KOPT-K1 (cell line): ENCODE measurements around the gene KCNQ1.

Experiments
- H3K27ac ChIP-seq: fragments of 200-600 bp; sonication (generic); 2 replicates; pipeline ENCODE4 v1.5.1; 2016; ENCODE audit warnings: antibody characterized with exemption, mild to moderate bottlenecking, low read depth, low read length; ENCODE audit not compliant: poor library complexity, severe bottlenecking
- H3K36me3 ChIP-seq: fragments of 200-600 bp; sonication (generic); 2 replicates; pipeline ENCODE4 v1.5.1; 2017; ENCODE audit warnings: antibody characterized with exemption, mild to moderate bottlenecking, low read length, moderate library complexity; ENCODE audit not compliant: insufficient read depth
- H3K9me3 ChIP-seq: fragments of 200-600 bp; sonication (generic); 2 replicates; pipeline ENCODE4 v1.5.1; 2017; ENCODE audit warnings: antibody characterized with exemption, low read length, mild to moderate bottlenecking; ENCODE audit not compliant: insufficient read depth, poor library complexity, severe bottlenecking

Gene KCNQ1

DNA sequence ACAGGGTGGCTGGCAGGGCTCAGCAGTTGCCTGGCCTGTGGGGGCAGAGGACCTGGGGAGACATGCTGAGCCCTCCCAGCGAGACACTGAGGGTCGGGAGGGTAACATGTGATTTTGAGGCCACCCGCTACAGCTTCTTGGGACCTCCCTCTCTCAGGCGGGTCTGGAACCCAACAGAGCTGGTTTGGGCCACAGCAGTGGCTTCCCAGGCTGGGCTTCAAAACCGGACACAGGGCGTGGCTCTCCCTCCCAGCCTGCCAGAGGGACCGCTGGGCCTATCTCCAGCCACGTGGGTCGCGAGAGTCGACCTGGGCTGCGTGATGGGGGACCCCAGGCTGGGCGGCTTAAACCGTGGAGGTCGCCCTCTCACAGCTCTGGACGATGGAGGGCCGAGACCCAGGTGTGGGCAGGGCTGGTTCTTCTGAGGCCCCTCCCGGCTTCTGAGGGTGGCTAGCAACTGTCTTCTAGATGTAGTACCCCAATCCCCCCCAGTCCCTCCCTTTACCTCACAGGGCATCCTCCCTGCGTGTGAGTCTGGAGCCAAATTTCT lies 91.7 kb downstream of the KCNQ1 start:
- Histone ChIP-seq H3K9me3 (no peaks in the 10 kb centered on the region), H3K36me3 (no peaks in the 10 kb centered on the region), H3K27ac (no peak overlapping the region)

DNA sequence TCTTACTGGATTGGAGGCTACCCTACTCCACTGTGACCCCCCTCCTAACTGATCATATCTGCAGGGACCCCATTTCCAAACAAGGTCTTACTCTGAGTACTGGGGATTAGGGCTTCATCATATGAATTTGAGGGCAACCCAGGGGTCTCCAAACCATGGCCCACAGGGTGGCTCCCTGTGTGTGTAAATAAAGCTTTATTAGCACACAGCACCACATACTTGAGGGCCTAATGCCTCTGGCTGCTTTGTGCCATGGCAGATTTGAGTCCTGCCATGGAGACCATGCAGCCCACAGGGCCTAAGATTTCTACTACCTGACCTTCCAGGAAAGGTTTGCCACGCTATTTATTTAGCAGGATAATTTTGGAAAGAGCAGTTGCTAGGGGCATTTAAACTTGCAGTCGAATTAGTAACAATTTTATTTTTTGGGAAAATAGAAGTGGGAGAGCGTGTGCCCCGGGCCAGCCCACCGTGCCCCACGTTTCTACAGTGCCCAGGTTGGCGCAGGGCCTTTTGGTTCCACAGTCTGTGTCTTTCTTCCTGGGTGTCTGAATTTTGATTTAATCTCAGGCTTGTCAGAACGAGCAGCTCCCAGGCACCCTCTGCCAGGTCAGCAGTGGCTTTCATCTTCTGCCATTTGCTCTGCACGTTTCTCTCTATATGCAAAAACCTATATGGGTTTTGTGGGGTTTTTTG lies 92.3 kb downstream of the KCNQ1 start:
- Histone ChIP-seq H3K36me3 (no peaks in the 10 kb centered on the region), H3K27ac (no peak overlapping the region), H3K9me3 (no peaks in the 10 kb centered on the region)

DNA sequence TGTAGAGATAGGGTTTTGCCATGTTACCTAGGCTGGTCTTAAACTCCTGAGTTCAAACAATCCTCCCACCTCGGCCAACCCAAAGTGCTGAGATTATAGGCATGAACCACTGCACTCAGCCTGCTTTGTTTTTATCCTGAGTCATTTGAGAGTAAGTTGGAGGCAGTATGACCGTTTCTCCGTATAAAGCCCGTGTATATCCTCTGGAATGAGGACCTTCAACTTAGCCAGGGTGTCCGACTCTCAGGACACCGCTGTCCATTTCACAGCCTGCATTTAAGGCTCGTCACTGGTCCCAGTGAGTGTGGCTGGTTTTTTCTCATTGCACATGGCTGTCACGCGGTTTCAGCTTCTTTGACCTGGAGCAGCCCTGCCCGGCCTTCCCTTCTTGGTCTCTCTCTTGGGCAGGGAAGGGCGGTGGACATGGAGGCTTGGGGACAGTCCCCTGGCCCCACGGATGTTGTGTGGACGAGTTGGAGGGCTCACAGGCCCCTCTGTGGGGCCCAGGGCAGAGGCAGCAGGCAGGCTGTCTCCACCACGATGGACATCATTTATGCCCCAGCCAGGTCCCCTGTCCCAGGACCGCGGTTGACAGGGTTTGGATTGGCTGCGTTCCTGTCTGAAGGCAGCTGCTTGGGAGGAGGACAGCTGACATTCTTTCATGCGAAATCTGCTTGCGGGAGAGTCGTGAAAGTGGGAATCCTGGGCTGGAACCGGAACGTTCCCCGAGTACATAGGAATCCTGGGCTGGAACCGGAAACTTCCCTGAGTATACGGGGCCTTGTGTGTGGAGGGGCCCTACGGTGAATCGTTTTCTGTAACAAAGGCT lies 93.3 kb downstream of the KCNQ1 start:
- H3K27ac ChIP-seq, result no peak overlapping the region
- no peaks in the 10 kb centered on the region for H3K36me3 ChIP-seq
- H3K9me3 ChIP-seq, result no peaks in the 10 kb centered on the region

DNA sequence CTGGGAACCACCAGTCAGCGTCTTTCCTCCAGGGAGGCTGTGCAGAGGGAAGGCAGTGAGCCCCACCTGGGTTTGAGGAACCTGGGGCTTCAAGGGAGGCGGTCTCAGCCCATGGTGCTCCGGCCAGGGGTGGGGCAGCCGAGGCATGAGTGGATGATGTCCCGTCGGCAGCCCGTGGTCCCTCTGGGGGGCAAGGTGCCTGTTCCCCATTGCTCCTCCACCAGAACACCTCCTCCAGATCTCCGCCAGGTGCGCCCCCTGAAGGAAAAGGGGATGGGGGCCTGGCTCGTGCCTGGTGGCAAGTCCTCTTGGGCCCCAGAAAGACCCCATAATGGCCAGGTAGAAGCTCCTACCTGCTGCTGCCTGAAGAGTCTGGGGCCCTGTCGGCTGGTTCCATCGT lies 94.1 kb downstream of the KCNQ1 start:
- Histone ChIP-seq H3K27ac (no peak overlapping the region), H3K36me3 (no peaks in the 10 kb centered on the region), H3K9me3 (no peaks in the 10 kb centered on the region)

DNA sequence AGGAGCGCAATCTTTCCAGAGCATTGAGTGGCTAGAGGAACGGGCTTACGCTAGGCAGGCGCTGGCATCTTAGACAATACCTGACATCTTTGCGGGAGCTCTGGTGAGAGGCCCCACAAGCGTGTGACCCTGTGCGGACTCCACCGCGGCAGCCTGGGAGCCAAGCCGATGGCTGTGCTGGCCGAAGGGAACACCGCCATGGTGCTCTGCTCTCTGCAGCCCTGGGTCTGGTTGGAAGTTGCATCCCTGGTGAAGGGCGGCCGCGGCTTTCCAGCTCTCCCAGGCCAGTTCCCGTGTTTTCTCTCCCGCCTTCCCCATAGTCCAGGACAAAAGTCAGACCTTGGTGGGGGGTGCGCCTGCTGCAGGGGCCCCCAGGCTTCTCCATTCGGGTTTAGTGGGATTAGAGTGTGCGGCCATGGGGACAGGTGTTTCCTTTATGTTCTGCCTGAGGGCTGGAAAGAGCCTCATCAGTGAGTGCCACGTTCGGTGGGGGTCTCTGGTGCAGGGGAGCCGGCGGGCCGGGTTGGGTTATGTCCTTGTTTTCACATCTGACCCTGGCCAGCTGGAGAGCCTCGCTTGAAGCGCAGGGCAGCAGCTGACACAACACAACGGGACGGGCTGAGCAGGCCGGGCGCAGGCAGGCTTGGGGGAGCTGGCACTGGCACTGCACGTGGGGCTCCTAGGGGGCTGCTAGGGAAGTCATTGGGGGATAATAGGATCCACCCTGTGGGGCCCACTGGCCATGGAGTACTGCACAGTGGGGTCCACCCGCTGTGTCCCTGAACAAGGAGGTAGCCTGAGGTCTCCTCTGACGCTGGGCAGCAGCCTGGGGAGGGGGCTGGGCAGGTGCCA lies 94.8 kb downstream of the KCNQ1 start:
- no peaks in the 10 kb centered on the region for H3K36me3 ChIP-seq
- no peaks in the 10 kb centered on the region for H3K9me3 ChIP-seq
- no peak overlapping the region for H3K27ac ChIP-seq

DNA sequence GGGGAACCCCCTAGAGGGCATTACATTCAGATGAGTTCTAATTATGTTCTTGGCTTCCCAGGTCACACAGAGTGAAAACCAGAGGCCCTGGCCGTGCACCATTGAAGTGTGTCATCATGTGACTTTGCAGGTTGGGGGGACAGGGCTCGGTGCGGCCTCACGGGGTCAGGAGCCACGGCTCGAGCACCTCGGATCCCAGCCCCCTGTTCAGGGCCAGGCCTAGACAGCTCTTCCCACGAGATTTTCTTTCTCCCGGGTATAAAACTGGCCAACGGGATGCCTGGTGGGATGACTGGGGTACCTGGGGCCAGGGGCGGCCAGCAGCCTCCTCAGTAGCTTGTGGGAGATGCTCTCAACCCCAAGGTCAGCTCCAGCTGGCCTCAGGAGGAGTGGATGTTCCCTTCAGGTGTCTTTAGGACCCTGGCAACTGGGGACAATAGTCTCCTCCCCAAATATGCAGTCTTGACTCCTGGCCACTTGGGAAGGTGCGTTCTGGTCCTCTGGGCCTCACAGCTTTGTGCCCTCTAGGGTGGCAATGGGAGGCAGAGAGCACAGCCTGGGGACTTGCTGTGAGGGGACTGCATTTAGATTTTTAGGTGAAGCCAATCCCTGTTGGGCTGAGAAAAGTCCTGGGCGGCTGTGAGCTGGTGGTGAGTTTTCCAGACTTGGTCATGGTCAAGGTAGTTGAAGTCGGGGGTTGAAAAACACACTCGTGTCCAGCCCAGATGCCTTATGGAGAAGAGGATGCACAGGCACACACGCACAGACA lies 95.6 kb downstream of the KCNQ1 start:
- H3K36me3 ChIP-seq, result no peaks in the 10 kb centered on the region
- H3K9me3 ChIP-seq, result no peaks in the 10 kb centered on the region
- H3K27ac ChIP-seq, result no peak overlapping the region

DNA sequence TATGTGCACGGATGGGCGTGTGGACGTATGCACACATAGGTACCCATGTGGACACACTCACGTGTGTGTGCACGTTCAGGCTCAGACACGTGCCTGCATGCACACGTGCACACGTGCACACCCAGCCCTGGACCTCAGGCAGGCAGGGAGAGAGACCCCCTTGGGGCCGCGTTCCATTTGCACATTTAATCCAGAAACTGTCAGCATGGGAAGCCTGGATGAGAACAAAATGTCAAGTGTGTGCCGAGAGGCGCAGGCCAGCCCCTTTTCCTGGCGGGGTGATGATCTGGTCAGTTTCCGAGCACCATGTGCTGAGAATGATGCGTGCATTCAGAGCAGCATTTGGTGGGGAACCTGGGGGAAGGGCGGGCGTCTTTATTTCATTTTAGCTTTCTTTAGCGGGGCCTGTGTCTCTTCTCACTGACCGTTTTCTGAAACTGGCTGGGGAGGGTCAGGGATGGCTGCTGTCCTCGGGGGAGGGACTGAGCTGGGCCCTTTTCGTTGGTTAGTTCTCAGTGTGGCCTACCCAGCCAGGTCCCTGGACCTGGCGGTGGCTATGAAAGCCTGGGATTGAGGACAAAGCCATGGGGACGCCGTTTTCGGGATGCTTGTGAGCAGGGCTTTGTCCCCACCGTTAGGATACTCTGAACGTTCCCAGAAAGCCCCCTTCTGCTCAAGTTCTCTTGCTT lies 96.3 kb downstream of the KCNQ1 start:
- H3K27ac ChIP-seq, result no peak overlapping the region
- no peaks in the 10 kb centered on the region for H3K9me3 ChIP-seq
- H3K36me3 ChIP-seq, result no peaks in the 10 kb centered on the region

DNA sequence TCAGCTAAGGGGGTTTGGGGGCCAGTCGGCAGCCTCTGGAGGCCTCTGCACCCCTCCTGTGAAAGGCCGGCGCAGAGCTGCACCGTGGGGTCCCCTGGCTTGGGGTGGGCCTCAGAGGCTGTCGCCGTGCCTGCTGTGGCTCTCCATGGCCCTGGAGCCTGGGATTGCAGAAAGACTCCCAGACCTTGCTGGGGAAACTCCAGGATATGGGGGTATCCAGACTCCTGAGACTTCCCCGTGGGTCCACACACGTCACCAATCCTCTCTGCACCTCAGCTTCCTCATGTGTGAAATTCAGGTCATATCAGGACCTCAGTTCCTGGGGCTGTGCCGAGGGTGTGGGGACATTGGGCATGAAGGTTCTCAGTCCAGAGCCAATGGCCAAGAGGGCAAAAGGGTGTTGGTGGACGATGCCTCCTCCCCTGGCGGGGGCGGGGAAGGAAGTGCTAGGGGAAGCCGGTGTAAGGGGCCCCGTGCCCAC lies 97.1 kb downstream of the KCNQ1 start:
- Histone ChIP-seq H3K36me3 (no peaks in the 10 kb centered on the region), H3K27ac (no peak overlapping the region), H3K9me3 (no peaks in the 10 kb centered on the region)

DNA sequence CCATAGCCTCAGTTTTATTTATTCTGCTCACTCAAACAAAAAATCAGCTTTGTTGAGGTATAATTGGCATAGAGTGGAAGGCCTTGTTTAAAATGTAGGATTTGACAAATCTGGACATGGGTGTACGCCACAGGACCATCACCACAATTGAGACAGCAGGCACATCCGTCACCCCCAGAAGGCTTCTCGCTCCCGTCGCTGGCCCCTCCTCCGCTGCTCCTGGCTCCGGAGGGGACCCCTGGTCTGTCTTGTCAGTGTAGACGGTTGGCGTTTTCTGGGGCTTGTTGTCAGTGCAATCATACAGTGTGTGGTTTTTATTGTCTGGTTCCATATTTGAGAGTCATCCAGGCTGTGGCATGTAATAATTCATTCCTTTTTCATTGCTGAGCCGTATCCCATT lies 97.6 kb downstream of the KCNQ1 start:
- Histone ChIP-seq H3K27ac (no peak overlapping the region), H3K9me3 (no peaks in the 10 kb centered on the region), H3K36me3 (no peaks in the 10 kb centered on the region)

DNA sequence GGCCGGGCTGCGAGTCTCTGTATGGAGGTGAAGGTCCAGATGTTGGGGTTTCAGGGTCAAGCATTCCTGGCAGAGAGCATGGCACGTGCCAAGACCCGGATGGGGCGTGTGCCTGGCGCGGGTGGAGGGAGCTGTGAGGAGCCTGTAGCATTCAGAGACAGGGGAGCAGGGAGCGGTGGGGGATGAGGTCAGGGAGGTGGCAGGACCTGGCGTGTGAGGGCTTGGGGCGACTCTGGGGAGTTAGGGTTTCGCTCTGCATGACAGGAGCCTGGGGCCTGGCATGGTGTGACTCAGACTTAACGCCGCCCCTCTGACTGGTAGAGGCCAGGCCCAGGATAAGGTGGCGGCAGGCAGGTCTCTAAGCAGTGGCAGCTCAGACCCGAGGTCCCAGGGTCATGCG lies 103.0 kb downstream of the KCNQ1 start:
- Histone ChIP-seq H3K9me3 (no peaks in the 10 kb centered on the region), H3K36me3 (no peaks in the 10 kb centered on the region), H3K27ac (no peak overlapping the region)

DNA sequence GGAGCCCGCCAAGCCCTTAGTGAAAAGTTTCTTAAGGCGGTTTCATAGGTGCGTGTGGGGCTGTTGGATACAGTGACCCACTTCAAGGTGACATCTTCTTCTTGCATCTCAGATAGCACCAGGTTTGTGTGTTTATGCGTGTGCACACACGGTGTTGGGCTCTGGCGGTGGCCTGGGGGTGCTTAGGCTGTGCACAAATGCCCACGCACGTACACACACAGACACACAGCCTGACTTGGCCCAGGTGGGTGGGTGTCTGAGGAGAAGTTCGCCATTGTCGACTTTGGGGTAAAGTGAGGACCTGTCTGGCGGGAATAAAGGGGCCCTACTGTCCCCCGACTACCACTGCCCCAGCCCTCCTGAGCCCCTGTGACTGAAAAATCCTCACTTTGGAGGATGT lies 103.8 kb downstream of the KCNQ1 start:
- H3K27ac ChIP-seq, result no peak overlapping the region
- no peaks in the 10 kb centered on the region for H3K9me3 ChIP-seq
- H3K36me3 ChIP-seq, result no peaks in the 10 kb centered on the region

DNA sequence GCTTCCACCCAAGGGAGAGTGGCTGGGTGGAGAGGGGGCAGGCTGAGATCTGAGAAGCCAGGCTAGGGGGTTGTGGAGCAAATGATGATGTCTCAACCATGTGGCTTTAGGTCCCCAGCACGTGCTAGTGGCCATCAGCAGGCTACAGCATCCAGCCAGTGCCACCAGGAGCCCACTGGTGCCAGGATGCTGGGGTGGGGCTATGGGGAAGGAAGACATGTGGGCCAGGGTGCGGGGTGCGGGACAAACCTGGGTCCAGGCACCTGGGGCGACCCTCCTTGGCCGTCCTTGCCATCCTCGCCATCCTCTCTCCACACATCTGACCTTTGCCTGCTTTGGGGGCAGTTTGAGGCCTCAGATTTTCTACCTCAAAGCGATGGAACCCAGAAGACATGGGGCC lies 104.3 kb downstream of the KCNQ1 start:
- no peak overlapping the region for H3K27ac ChIP-seq
- H3K36me3 ChIP-seq, result no peaks in the 10 kb centered on the region
- no peaks in the 10 kb centered on the region for H3K9me3 ChIP-seq

DNA sequence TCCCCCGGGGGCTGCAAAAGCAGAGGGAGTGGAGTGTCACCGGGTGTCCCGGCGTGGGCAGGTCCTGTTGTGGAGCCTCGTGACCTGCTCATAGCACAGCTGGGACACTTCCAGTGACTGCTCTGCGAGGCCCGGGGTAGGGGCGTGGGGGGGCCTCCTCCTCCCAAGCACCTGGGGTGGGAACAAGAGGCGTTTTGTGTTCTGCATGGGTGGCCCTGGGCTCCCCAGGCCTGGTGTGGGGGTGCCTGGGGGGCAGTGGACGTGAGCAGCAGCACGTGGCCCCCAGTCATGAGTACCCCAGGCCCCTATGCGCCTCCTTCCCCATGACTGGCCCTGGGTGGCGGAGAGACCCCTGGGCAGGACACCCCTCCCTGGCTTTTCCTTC lies 104.7 kb downstream of the KCNQ1 start:
- H3K27ac ChIP-seq, result no peak overlapping the region
- no peaks in the 10 kb centered on the region for H3K36me3 ChIP-seq
- no peaks in the 10 kb centered on the region for H3K9me3 ChIP-seq
